GM18861 (cell line): ENCODE measurements around the gene USP28.
"Not testable (repeated sequence)": the region's sequence is repeated elsewhere in the genome, so short reads cannot be mapped to it uniquely, and the experiment has no call there.

Experiments used
- ATAC-seq: cut with Tn5 transposase; IDR thresholded peaks from one replicate; pipeline ENCODE4 v1.9.1; 2021; ENCODE audit not compliant: unreplicated experiment

The USP28 gene

DNA sequence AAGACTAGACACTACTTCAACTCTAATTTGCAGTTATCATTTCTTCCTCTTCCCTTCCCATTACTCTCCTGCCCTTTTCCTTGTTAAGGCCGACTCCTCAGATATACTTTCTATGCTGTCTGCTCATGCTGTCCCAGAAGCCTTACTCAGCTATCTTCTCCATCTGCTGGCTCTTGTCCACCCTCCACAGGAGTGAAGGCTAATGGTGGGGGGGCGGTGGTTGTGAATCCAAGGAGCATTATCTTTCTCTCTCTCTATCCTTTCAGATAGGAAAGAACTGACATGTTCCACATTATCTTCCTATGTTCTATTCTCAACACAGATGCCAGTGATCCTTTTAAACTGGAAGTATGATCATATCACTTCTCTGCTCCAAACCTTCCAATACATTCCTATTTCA, 37.4 kb downstream of the USP28 start:
- no peak for ATAC-seq

DNA sequence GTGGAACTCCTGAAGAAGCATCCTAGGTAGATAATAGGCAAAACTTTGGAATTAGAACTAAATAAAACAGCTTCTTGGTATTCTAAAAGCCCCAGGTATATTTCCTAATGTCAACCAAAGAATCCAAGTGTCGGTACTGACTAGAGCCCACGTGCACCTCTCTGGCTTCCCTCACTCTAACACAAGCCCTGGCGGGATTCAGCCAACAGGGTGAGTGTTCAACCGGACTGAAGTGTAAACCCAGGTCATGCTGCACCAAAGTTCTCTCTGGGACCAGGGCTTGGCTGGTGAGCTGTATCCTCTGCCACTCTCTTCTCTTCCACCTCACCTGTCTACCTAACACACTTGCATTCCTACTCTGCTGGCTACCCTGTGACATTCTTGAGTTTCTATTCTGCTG, 40.1 kb downstream of the USP28 start:
- no peak for ATAC-seq

DNA sequence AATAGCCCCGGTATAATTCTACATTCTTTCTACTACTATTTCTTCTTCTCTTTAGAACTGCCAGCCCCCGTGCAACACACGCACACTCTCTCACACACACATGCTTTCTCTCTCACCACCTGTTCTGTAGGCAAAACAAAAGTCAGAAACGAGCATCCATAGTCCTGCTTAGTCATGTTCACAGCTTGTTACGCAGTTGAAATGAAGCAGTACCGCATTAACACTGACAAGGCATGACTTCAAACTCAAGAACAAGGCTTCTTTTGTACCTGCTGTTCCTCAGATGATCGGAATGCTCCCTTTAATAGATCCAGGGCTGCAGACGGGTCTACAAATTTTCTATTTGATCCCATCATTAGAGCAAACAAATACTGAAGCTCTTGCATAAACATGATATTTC, 42.2 kb downstream of the USP28 start:
- no peak for ATAC-seq

DNA sequence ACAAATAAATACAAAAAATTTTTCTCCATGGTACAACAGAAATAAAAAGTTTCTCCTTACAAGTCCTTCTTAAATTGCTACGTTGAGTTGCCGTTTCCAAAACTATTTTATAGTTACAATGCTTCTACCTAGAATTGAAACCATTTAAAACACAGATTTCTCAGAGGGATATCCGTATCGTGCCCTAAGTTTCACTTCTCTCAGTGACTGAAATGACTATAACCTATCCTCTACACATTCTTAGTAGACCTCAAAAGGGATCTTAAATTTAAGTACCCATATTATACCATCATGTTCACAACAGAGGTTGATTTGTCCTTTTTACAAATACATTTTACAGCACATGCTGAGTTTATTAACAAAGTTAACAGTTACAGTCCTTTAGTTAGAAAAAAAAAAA, 44.1 kb downstream of the USP28 start:
- ATAC-seq, result peak; percentile 68

DNA sequence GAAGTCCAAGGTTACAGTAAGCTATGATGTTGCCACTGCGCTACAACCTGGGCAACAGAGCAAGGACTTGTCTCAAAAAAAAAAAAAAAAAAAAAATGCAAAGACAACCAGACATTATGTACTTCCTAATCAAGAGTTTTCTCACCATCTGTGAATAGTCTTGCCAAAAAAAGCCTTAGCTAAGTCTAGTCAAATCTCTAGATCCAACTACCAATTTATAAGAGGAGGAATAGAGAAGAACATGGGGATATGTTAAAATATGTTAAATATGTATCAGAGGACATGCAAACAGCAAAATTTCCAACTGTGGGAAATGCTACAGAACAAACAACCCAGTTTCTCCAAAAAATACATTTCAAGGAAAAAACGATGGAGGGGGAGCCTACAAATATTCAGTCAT, 45.6 kb downstream of the USP28 start:
- ATAC-seq, result no peak

DNA sequence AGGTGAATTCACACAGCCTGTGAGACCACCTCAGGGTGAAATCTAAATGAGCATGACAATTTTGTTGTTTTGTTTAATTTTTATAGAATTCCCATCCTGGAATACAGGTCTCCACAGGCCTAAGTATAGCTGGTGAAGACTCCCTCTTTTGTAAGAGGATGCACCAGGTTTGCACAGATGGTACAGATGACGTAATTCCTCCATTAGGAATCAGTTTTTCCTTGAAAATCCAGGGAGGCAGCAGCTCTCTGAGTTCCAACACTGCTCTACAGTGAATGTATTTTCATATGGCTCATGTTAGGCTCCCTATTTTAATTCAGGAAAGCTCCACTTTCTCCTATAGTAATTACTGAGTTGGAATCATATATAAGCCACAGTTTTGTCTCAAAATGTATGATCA, 47.2 kb downstream of the USP28 start:
- ATAC-seq, result no peak

DNA sequence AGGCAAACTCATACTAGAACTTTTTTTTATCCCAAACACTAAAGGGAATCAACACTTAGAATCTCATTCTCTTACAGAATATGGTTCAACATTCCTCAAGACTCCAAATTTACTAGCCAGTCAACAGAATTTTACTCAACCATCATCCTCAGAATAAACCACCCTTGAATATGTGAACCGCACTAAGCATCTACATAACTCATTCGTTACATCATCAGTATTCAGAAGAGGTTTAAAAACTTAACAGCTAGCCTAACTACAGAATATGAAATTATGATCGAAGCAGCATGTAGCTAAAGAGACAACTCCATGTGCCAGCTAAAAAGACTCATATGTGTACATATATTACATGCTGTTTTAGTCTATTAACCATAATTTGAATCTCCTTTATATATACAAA, 47.9 kb downstream of the USP28 start:
- no peak for ATAC-seq

DNA sequence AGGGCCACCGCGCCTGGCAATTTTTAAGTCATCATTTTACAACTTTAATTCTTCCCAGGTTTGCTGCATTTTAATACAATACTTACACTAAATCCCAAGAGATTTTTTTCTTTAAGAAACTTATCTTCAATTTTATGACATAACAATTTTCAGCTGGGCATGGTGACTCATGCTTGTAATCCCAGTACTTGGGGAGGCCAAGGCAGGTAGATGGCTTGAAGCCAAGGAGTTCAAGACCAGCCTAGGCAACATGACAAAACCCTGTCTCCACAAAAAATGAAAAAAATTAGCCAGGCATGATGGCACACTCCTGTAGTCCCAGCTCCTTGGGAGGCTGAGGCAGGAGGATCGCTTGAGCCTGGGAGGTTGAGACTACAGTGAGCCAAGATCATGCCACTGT, 56.9 kb downstream of the USP28 start:
- ATAC-seq, result no peak

DNA sequence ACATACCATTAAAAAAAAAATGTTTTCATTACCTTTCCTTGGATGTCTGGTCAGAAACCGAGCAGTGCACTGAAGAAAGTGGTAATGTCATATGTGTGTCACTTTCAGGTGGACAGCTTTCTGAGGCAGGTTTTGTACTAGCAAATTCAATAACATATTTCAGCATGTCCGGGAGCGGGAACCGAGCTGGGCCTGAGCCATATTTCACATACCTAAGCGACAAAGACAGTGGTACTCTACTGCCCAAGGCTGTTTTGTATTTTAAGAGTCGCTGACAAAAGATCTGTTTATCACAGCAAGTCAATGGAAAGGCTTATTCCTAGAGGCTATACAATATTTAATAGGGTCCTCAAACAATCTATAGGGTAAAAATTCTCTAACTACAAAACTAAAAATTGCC, 57.7 kb downstream of the USP28 start:
- no peak for ATAC-seq

DNA sequence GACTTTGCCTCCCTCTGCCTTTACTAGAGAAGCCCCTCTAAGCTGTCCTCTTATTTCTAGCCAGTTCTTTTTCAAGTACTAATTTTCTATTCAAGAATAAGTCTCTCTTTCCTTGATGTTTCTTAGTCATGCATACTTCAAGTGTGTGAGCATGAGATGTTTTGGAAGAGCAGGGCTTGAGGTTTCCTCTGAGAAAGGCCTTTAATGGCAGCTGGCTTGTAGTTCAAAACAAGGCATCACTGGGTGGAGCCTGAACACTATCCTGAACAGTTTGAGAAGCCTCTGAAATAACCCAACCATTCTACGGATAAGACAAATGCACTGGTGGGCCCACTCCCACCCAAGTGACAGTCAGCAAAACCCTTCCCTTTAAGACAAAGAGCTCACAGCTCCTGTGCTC, 58.2 kb downstream of the USP28 start:
- no peak for ATAC-seq

DNA sequence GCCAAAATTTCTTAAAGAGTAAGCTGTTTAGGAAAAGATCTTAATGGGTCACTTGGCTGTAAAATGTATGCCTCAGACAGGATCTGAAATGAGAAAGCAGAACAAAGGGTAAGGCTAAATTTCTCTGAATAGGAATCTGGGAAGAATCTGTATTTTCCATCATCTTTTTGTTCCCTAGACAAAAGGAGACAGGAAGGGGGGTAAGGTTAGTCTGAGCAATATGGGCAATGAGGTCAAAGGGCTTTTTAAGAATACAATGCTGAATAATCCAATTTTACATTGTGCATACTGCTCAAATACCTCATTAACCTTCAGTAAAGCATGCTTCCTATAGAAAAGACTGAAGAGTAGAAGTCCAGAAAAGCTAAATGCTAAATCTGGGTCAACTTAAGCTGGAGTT, 61.2 kb downstream of the USP28 start:
- no peak for ATAC-seq

DNA sequence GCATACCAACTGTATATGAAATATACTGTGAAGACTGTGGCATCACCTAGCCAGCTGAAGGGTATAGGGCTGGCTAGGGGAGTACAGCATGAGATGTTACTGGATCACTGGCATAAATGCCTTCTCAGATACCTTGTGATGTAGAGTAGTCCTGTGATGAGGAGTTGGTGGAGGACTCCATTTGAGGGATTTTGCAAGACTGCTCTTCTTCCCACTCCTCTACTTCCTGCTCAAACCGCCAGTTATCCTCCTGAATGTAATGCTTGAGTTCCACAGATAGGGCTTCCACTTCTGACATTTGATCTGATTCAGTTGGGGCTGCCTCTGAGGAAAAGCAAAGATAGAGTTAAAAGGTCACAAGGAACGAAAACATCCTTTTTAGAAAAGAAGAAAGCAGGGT, 66.4 kb downstream of the USP28 start:
- ATAC-seq, result no peak

DNA sequence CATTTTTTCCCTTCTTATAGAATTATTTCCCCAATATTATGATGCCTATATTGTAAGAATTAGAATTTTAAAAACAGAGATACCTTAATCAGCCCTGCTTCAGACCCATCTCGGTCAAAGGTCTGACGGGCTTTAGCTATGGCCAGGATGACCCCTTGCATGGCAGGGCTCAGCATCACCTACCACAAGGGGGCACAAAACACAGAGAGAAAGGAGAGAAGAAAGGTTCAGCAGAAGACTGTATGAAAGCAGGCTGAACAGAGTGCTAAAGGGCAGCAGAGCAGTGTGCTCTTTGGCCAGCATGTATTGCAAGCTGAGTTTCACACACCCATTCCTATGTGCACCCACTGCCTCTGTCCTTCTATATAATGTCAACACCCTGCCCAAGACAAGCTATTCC, 69.0 kb downstream of the USP28 start:
- no peak for ATAC-seq

DNA sequence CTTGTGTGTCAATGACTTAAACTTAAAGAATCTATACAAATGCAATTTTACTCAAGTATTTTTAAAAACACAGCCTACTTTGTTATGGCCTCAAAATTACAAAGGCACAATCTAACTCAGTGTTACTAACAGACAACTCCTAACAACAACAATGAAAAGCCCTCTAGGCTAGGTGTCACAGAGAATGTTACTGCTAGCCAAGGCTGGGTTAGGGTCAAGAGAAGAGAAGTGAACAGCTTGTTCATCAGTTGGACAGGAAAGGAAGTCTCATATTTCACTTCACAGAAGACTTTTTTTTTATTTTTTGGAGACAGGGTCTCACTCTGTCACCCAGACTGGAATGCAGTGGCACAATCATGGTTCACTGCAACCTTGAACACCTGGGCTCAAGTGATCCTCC, 69.7 kb downstream of the USP28 start:
- ATAC-seq, result no peak

DNA sequence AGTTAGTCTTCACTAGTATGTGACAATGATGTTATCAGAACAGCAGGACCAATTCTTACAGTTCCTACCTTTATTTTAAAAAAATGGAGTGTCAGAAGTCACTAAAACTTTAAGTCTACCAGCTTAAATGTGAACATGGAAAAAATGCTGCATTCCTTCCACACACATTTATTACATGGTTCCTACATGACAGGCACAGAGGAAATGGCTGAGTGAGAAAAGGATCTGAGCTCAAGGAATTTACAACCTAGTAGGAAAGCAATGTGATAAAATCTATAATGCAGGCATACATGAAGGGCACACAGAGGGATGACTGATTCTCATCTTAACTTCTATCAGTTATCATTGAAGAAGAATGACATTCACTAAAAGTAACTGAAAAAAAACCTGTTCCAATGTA, 72.8 kb downstream of the USP28 start:
- no peak for ATAC-seq

DNA sequence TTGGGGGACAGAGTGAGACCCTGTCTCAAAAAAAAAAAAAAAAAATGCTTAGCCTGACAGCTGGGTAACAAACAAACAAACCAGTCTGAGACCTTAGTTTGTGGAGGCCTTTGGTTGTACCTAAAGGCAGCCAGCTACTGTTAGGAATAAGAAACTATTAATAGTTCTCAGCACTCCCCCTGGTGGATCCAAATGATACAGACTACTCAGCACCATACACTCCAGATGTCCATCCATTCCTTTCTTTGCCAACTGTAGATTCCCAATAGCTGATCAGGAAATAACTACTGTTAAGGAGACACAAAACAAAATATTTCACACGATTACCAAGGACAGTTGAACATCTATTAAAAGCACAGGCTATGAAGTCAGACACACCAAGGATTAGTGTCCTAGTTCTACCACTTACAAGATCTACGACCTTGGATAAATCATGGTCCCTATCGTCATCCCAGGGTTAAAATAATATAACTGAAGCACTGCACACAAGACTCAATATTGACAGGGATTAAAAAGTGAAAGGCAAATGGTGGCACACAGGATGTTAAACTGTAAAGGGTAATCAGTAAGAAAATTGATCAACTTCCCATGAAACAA, 78.6 kb downstream of the USP28 start:
- no peak for ATAC-seq

DNA sequence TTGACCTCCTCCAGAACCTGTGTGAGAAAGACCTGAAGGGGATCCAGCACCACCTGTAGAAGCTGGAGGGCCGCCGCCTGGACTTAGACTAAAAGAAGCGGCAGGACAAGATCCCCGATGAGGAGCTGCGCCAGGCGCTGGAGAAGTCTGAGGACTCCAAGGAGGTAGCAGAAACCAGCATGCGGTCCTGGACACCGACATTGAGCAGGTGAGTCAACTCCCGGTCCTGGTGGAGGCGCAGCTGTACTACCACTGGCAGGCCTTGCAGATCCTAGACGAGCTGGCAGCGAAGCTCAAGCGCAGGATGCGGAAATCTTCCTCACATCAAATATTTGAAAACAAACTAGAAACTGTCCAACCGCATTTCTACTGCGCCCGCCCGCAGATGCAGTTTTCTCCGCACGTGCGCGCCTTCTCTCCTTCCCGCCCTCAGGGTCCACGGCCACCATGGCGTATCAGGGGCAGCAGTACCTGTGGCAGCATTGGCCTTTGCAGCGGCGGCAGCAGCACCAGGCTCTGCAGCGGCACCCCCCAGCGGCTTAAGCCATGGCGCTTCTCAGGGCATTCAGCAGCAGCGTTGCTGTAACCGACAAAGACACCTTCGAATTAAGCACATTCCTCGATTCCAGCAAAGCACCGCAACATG, 85.6 kb downstream of the USP28 start:
- ATAC-seq, result no peak

DNA sequence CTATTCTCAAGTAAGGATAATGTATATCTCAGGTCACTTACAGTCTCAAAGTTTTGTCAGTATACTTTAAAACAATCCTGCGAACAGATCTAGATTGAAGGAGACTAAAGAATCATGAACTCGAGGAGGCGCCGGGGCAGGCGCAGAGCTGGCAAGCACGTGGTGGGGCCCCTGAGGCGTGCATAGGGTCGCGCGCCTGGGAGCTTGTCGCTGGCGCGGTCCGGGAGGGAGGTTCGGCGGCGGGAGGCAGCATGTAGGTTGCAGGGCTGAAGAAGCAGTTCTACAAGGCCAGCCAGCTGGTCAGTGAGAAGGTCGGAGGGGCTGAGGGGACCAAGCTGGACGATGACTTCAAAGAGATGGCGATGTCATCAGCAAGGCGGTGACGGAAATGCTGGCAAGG, 86.4 kb downstream of the USP28 start:
- ATAC-seq, result not testable (repeated sequence)

DNA sequence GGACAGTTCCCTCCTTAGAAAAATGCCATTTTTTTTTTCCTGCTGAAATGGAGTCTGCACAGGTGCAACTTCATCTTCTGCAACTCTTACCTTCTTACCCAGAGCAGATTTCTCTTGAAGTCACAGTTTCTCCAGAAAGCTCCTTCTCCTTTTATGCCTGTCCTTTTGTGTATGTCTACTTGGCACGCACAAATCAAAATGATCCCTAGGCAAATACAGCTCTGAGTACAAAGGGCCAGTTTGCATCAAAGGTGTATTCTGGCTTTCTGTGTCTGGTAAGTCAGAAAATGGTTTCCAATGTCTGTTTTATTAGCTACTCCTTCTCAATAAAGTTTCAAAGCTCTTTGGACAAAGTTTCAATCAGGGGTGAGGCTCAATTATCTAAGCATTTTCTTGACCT, 93.2 kb downstream of the USP28 start:
- ATAC-seq, result no peak

DNA sequence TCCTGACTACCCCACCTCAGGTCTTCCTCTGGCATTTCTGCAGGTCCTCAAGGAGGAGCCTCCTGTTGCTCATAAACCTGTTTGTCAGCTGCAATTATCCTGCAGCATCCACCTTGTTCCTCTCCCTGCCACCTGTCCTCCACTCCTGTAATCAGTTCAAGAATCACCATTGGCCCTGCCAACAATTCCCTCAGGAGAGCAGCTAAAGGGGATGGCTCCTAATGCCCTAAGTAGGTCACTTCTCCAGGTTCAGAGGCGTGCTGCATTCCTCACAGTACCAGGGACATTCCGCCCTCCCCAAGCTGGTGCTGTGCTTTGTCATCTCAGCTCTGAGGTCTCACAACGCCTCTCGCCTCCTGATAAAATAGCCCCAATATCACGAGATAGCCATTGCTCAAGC, 93.7 kb downstream of the USP28 start:
- ATAC-seq, result no peak

DNA sequence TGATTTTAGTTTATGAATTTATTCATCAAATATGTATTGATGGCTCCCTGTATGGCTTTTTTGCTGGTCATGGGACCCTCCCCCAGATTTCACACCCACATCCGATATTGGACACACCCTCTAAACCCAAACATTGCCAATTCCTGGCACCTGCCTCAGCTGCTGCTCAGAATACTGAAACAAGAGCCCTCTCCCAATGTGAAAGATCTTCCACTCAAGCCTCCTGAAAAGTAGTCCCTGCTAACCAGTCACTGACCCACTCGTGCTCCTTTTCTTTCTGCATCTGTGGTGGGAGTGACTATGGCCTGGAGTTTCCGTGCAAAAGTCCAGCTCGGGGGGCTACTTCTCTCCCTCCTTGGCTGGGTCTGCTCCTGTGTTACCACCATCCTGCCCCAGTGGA, 95.9 kb downstream of the USP28 start, which contains the start of gene CLDN25:
Gene CLDN25 (plus strand): TSS at position 301 of the 400 bp plus-strand sequence. CDS start 0 bp downstream, at position 301.
- ATAC-seq, result no peak

DNA sequence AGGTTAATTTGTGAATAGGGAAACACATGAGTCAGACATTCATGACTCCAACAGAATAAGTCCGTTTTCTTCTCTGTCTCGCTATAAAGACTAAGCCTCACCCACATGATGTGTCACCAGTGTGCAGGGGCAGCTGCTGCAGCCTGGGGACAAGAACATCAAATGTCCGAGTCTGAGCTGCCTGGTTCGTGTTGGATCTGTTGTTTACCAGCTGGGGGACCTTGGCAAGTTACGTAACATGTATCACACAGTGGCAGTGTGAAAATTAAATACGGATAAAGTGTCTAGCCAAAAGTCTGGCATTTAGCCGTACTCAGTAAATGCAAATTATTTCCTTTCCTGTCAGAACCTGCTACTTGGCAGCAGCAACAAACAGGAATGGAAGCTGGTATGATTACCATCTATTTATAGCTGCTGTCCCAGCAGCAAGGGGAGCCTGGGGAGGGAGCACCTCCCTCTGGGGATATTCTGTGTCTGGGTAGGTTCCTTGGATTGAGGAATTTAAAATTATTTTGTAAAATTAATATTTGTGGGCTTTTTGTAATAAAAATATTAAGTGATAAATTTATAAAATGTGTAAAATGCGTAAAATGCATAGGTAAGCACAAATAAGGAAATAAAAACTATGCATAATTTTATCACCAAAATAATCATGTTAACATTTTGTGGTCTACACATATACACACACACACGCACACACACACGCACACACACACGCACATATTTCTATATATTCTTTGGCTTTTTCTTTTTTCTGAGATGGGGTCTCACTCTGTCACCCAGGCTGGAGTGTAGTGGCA, 97.1 kb downstream of the USP28 start:
- ATAC-seq, result no peak
